ENCODE measurements around the gene CDKN2B. TPM values are rescaled to one million over a fixed set of nuclear protein-coding genes. Genes with fewer than 3 reads are reported as not detected.

The CDKN2B gene
- total RNA-seq, 1 donor from 2014 or later, result not detected

DNA sequence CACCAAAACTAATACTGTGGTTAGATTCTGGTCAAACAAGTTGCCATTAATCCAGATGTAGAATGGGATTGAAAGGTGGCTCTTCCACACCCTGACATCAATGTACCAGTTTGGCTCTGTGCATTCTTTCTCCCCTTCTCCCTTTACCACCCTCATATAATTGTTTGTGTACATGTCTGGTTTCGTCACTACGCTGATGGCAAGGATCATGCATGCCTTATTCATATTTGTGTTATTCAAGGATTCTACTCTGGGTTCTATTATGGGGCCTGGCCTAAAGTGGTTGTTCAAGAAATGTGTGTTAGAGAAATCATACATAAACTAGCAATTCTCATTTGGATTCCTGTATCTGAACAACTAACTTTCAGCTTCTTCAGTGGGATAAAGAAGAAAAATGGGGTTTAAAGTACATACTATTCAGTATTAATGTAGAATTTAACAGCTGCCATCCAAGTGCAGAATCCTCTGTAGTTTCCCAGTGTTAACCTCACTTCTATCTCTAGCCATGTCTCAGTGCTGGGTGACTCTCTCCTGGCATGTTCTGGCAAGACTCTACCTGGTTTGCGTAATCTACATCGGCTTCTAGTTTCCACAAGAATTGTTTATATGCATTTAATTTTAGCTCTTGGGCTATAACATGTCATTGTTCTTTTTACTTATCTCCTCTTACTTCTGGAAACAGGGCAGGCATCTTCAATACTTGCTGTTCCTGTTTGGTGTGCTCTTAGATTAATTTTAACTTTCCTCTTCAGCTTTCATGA lies 27.9 kb upstream of the CDKN2B start:
- H3K36me3 ChIP-seq (ENCODE audit: control insufficient read depth in 3 of 3, insufficient read depth in 3 of 3, low read length in 3 of 3), result no peaks in the 10 kb centered on the region
- no peaks in the 10 kb centered on the region for H3K27me3 ChIP-seq (ENCODE audit: control insufficient read depth in 3 of 3, insufficient read depth in 3 of 3, low read length in 3 of 3)
- H3K4me1 ChIP-seq (ENCODE audit: control insufficient read depth in 3 of 3, insufficient read depth in 3 of 3, low read length in 3 of 3), result peaks cover 4 to 13% (median 13%) of the 10 kb centered on the region in 3 donors
- no peaks in the 10 kb centered on the region for H3K9me3 ChIP-seq (ENCODE audit: control insufficient read depth in 3 of 3, low read length in 3 of 3)
- H3K4me3 ChIP-seq (ENCODE audit: low read length in 3 of 3), result no peak overlapping the region
- H3K9ac ChIP-seq (ENCODE audit: low read depth in 1 of 3, low read length in 3 of 3), result no peak overlapping the region
- peak overlapping the region; percentile 32 for H3K27ac ChIP-seq (ENCODE audit: low read depth, low read length)

DNA sequence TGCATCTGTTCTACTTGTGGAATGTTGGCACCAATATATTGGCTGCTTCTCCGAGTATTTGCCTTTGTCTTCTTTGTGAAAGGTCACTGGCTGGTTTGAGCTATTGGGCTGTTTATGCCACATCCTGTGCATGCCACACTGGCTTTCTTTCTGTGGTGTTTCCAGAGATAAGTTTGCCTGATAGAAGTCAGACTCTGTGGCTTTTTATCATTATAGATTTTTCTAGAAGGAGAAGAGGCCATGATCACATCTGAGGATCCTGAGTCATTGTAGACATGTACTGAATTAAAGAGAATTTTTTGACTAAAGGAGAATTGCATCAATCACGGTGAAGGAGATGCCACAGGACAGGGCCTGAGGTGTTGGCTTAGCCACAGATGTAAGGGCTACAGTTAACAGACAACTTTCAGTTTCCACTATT lies 26.5 kb upstream of the CDKN2B start:
- Histone ChIP-seq H3K9ac (ENCODE audit: low read depth in 1 of 3, low read length in 3 of 3) (no peak overlapping the region), H3K36me3 (ENCODE audit: control insufficient read depth in 3 of 3, insufficient read depth in 3 of 3, low read length in 3 of 3) (no peaks in the 10 kb centered on the region), H3K27me3 (ENCODE audit: control insufficient read depth in 3 of 3, insufficient read depth in 3 of 3, low read length in 3 of 3) (no peaks in the 10 kb centered on the region), H3K4me3 (ENCODE audit: low read length in 3 of 3) (no peak overlapping the region), H3K27ac (ENCODE audit: low read depth, low read length) (no peak overlapping the region), H3K9me3 (ENCODE audit: control insufficient read depth in 3 of 3, low read length in 3 of 3) (no peaks in the 10 kb centered on the region), H3K4me1 (ENCODE audit: control insufficient read depth in 3 of 3, insufficient read depth in 3 of 3, low read length in 3 of 3) (peaks cover 4 to 13% (median 13%) of the 10 kb centered on the region in 3 donors)

DNA sequence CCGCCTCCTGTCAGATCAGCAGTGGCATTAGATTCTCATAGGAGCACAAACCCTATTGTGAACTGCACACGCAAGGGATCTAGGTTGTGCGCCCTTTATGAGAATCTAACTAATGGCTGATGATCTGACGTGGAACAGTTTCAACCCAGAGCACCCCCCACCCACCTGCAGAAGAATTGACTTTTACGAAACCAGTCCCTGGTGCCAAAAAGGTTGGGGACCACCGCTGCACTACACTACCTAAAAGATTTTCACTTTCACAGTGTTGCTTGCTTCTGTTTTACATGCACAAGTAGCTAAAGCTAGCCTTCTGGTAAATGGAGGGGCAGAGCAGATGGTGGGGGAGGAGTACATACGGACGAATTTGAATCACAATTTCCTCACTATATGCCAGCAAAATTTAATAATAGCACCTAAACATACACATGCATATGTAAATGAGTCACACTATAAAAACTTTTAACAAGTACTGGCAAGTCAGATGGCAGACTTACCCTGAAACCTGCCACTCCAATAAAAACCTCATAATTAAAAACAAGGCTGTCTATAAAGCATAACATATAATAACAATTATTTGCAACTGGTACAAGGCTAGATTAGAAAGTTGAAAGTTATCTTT lies 24.0 kb upstream of the CDKN2B start:
- no peak overlapping the region for H3K4me3 ChIP-seq (ENCODE audit: low read length in 3 of 3)
- no peak overlapping the region for H3K9ac ChIP-seq (ENCODE audit: low read depth in 1 of 3, low read length in 3 of 3)
- H3K36me3 ChIP-seq (ENCODE audit: control insufficient read depth in 3 of 3, insufficient read depth in 3 of 3, low read length in 3 of 3), result no peaks in the 10 kb centered on the region
- H3K9me3 ChIP-seq (ENCODE audit: control insufficient read depth in 3 of 3, low read length in 3 of 3), result no peaks in the 10 kb centered on the region
- no peaks in the 10 kb centered on the region for H3K27me3 ChIP-seq (ENCODE audit: control insufficient read depth in 3 of 3, insufficient read depth in 3 of 3, low read length in 3 of 3)
- H3K27ac ChIP-seq (ENCODE audit: low read depth, low read length), result no peak overlapping the region
- peaks cover 4 to 13% (median 8%) of the 10 kb centered on the region in 3 donors for H3K4me1 ChIP-seq (ENCODE audit: control insufficient read depth in 3 of 3, insufficient read depth in 3 of 3, low read length in 3 of 3)

DNA sequence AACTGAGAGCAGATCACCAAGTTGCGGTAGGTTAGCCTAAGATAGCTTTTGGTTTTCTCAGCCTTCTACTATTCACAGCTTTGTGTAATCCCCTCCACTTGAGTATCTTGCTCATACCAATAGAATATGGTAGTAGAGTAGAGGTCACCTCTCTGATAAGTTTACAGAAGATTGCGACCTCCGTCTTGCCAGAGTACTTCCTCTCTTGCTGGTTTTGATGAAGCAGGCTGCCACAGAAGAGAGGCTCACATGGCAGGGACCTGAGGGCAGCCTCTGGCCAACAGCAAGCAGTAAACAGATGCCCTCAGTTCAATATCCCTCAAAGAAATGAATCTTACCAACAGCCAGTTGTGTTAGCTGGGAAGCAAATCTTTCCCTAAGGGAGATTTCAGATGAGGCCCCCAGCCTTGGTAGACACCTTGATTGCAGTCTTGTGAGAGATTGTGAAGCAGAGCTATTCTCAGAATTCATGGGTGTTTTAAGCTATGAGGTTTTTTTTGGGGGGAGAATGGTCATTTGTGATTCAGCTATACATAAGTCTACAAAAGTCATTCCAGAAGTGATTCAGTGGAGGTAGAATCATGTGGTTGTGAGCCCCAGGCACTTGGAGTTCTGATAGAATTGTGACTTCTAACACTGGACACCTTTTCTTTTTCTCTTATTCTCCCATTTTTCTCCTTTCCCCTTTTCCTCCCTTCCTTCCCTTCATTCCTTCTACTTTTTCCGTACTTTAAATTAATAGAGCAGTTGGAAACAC lies 22.7 kb upstream of the CDKN2B start:
- Histone ChIP-seq H3K9me3 (ENCODE audit: control insufficient read depth in 3 of 3, low read length in 3 of 3) (no peaks in the 10 kb centered on the region), H3K36me3 (ENCODE audit: control insufficient read depth in 3 of 3, insufficient read depth in 3 of 3, low read length in 3 of 3) (no peaks in the 10 kb centered on the region), H3K4me3 (ENCODE audit: low read length in 3 of 3) (no peak overlapping the region), H3K27ac (ENCODE audit: low read depth, low read length) (no peak overlapping the region), H3K9ac (ENCODE audit: low read depth in 1 of 3, low read length in 3 of 3) (no peak overlapping the region), H3K4me1 (ENCODE audit: control insufficient read depth in 3 of 3, insufficient read depth in 3 of 3, low read length in 3 of 3) (peaks cover 4 to 10% (median 6%) of the 10 kb centered on the region in 3 donors), H3K27me3 (ENCODE audit: control insufficient read depth in 3 of 3, insufficient read depth in 3 of 3, low read length in 3 of 3) (no peaks in the 10 kb centered on the region)

DNA sequence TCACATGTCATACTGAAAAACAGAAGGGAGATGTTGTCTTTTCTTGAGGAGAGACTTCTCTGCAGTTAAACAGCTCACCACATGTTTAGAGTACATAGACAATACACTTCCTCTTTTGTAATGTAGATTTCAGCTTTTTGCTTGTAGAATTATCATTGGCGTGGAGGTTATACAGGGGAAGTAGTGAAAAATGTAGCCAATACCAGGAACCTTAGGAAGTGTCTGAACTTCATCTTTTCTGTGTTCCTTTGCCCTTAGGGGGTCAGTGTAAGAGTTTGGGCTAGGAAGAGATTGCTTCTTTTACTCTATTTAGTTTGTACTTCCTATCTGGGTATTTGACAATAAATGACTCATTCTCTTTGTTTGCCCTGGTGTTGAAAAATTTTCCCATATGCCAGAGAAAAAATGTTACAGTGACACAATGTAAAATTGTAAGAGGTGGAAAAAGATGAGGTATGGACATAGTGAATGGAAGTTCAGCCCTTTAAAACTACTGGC lies 21.0 kb upstream of the CDKN2B start:
- Histone ChIP-seq H3K9me3 (ENCODE audit: control insufficient read depth in 3 of 3, low read length in 3 of 3) (no peaks in the 10 kb centered on the region), H3K9ac (ENCODE audit: low read depth in 1 of 3, low read length in 3 of 3) (no peak overlapping the region), H3K27me3 (ENCODE audit: control insufficient read depth in 3 of 3, insufficient read depth in 3 of 3, low read length in 3 of 3) (no peaks in the 10 kb centered on the region), H3K27ac (ENCODE audit: low read depth, low read length) (no peak overlapping the region), H3K4me1 (ENCODE audit: control insufficient read depth in 3 of 3, insufficient read depth in 3 of 3, low read length in 3 of 3) (no peaks in the 10 kb centered on the region), H3K4me3 (ENCODE audit: low read length in 3 of 3) (no peak overlapping the region), H3K36me3 (ENCODE audit: control insufficient read depth in 3 of 3, insufficient read depth in 3 of 3, low read length in 3 of 3) (no peaks in the 10 kb centered on the region)

DNA sequence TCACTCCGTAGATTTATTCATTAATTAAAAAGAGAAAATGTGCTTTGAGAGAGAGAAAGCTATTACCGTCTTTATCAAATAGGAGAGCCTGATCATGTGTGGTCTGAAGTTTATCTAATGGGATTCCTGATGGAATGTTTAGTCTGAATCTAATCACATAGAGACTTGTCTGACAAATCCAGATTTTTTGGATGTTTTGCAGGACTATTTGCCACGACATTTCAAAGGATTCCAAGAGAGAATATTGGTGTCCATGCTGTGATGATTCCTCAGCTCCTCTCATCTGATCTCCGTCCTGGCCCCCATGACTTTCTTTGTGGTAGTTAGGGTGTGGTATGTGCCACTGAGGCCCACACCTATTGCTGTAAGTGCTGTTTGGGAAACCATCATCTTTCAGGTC lies 20.1 kb upstream of the CDKN2B start:
- H3K4me3 ChIP-seq (ENCODE audit: low read length in 3 of 3), result no peak overlapping the region
- no peaks in the 10 kb centered on the region for H3K36me3 ChIP-seq (ENCODE audit: control insufficient read depth in 3 of 3, insufficient read depth in 3 of 3, low read length in 3 of 3)
- no peaks in the 10 kb centered on the region for H3K4me1 ChIP-seq (ENCODE audit: control insufficient read depth in 3 of 3, insufficient read depth in 3 of 3, low read length in 3 of 3)
- H3K9ac ChIP-seq (ENCODE audit: low read depth in 1 of 3, low read length in 3 of 3), result no peak overlapping the region
- no peaks in the 10 kb centered on the region for H3K9me3 ChIP-seq (ENCODE audit: control insufficient read depth in 3 of 3, low read length in 3 of 3)
- H3K27ac ChIP-seq (ENCODE audit: low read depth, low read length), result no peak overlapping the region
- H3K27me3 ChIP-seq (ENCODE audit: control insufficient read depth in 3 of 3, insufficient read depth in 3 of 3, low read length in 3 of 3), result peaks cover 0 to 3% (median 0%) of the 10 kb centered on the region in 3 donors

DNA sequence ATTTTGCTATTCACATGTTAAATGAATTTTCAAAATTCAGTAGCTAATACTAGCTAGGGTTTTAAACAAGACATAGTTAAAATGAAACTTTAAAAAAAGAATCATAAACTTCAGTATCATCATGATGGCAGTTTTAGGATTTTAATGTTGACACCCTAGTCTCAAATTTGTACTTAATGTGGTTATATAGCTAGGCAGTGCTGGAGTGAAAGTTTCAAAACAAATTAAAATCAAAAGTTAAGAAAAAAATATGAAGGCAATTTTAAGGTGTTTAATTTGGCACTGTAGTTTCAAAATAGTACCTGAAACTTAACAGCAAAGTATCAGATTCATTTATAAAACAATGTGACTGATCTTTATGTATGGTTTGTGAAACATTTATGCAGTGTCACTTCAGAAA lies 19.3 kb upstream of the CDKN2B start:
- Histone ChIP-seq H3K4me3 (ENCODE audit: low read length in 3 of 3) (no peak overlapping the region), H3K27ac (ENCODE audit: low read depth, low read length) (no peak overlapping the region), H3K4me1 (ENCODE audit: control insufficient read depth in 3 of 3, insufficient read depth in 3 of 3, low read length in 3 of 3) (no peaks in the 10 kb centered on the region), H3K9me3 (ENCODE audit: control insufficient read depth in 3 of 3, low read length in 3 of 3) (no peaks in the 10 kb centered on the region), H3K36me3 (ENCODE audit: control insufficient read depth in 3 of 3, insufficient read depth in 3 of 3, low read length in 3 of 3) (no peaks in the 10 kb centered on the region), H3K27me3 (ENCODE audit: control insufficient read depth in 3 of 3, insufficient read depth in 3 of 3, low read length in 3 of 3) (peaks cover 0 to 3% (median 0%) of the 10 kb centered on the region in 3 donors), H3K9ac (ENCODE audit: low read depth in 1 of 3, low read length in 3 of 3) (no peak overlapping the region)

DNA sequence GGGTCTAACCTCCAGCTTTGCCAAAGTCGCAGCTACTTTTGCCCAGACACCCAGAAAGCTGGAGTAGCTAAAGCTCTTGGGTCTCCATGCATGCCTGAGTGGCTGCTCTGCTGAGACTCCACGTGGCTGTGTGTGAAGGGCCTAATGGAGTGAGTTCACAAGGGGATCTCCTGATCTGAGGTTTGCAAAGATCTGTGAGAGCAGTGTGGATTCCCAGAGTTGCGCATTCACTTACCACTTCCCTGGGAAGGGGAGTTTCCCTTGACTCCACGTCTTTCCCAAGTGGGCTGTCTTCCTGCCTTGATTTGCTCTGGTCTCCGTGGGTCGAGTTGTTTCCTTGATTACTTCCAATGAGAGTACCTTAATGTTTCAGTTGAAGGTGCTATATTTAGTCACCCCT lies 17.6 kb upstream of the CDKN2B start:
- Histone ChIP-seq H3K27ac (ENCODE audit: low read depth, low read length) (no peak overlapping the region), H3K27me3 (ENCODE audit: control insufficient read depth in 3 of 3, insufficient read depth in 3 of 3, low read length in 3 of 3) (peaks cover 0 to 3% (median 0%) of the 10 kb centered on the region in 3 donors), H3K9ac (ENCODE audit: low read depth in 1 of 3, low read length in 3 of 3) (no peak overlapping the region), H3K9me3 (ENCODE audit: control insufficient read depth in 3 of 3, low read length in 3 of 3) (no peaks in the 10 kb centered on the region), H3K4me1 (ENCODE audit: control insufficient read depth in 3 of 3, insufficient read depth in 3 of 3, low read length in 3 of 3) (no peaks in the 10 kb centered on the region), H3K4me3 (ENCODE audit: low read length in 3 of 3) (no peak overlapping the region), H3K36me3 (ENCODE audit: control insufficient read depth in 3 of 3, insufficient read depth in 3 of 3, low read length in 3 of 3) (no peaks in the 10 kb centered on the region)

DNA sequence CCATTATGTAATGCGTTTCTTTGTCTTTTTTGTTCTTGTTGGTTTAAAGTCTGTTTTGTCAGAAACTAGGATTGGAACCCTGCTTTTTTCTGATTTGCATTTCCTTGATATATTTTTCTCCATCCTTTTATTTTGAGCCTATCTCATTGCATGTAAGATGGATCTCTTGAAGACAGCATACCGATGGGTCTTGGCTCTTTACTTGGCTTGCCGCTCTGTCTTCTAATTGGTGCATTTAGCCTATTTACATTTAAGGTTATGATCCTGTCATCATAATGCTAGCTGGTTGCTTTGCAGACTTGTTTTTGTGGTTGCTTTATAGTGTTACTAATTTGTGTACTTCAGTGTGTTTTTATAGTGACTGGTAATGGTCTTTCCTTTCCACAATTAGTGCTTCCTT lies 13.3 kb upstream of the CDKN2B start:
- Histone ChIP-seq H3K9me3 (ENCODE audit: control insufficient read depth in 3 of 3, low read length in 3 of 3) (no peaks in the 10 kb centered on the region), H3K4me1 (ENCODE audit: control insufficient read depth in 3 of 3, insufficient read depth in 3 of 3, low read length in 3 of 3) (no peaks in the 10 kb centered on the region), H3K4me3 (ENCODE audit: low read length in 3 of 3) (no peak overlapping the region), H3K27ac (ENCODE audit: low read depth, low read length) (no peak overlapping the region), H3K9ac (ENCODE audit: low read depth in 1 of 3, low read length in 3 of 3) (no peak overlapping the region), H3K27me3 (ENCODE audit: control insufficient read depth in 3 of 3, insufficient read depth in 3 of 3, low read length in 3 of 3) (peaks cover 0 to 3% (median 0%) of the 10 kb centered on the region in 3 donors), H3K36me3 (ENCODE audit: control insufficient read depth in 3 of 3, insufficient read depth in 3 of 3, low read length in 3 of 3) (no peaks in the 10 kb centered on the region)

All from skeletal muscle tissue (tissue), 4 donors.